NOMO-1 treated with DMSO at 0.1 percent for 48 hours (cell line): ENCODE results near the gene GPR135.
A peak's percentile ranks its signal among the peaks of the same experiment; 100 is the strongest.
"Not testable (repeated sequence)": the region's sequence is repeated elsewhere in the genome, so short reads cannot be mapped to it uniquely, and the experiment has no call there.

Source experiments
- DNase-seq: peaks from one replicate; lab custom pipeline; 2025; ENCODE audit not compliant: unreplicated experiment; lab: John Stamatoyannopoulos, UW

GPR135 gene

GRCh38 chr14:59475709-59476108 is 10.5 kb upstream of the GPR135 start:
- no peak for DNase-seq

- no peak for DNase-seq
Measured at GRCh38 chr14:59474172-59474571, 9.0 kb upstream of the GPR135 start.

GRCh38 chr14:59464486-59465315 is 479 bp downstream of the GPR135 start:
- DNase-seq = no peak

GRCh38 chr14:59463787-59464485 is 1.2 kb downstream of the GPR135 start:
- no peak for DNase-seq

- no peak for DNase-seq
Measured at GRCh38 chr14:59461891-59462290, 3.3 kb downstream of the GPR135 start.

GRCh38 chr14:59460378-59460777 is 4.8 kb downstream of the GPR135 start:
- no peak for DNase-seq

- no peak for DNase-seq
Measured at GRCh38 chr14:59458486-59458885, 6.7 kb downstream of the GPR135 start.

- DNase-seq = no peak
Measured at GRCh38 chr14:59455411-59455810, 9.8 kb downstream of the GPR135 start.

- DNase-seq = no peak
Measured at GRCh38 chr14:59454139-59454538, 11.0 kb downstream of the GPR135 start.

- no peak for DNase-seq
Measured at GRCh38 chr14:59451849-59452248, 13.3 kb downstream of the GPR135 start.

- DNase-seq = no peak
Measured at GRCh38 chr14:59450716-59451115, 14.5 kb downstream of the GPR135 start.

GRCh38 chr14:59448673-59449072 is 16.5 kb downstream of the GPR135 start:
- DNase-seq = not testable (repeated sequence)

GRCh38 chr14:59439256-59439965 is 25.8 kb downstream of the GPR135 start:
- peak; percentile 46 for DNase-seq

GRCh38 chr14:59438195-59438647 is 27.0 kb downstream of the GPR135 start:
- peak; percentile 18 for DNase-seq

GRCh38 chr14:59435987-59436386 is 29.2 kb downstream of the GPR135 start:
- DNase-seq = peak; percentile 84

- no peak for DNase-seq
Measured at GRCh38 chr14:59435101-59435500, 30.1 kb downstream of the GPR135 start.

GRCh38 chr14:59429790-59430189 is 35.4 kb downstream of the GPR135 start:
- DNase-seq = no peak

- DNase-seq = no peak
Measured at GRCh38 chr14:59428581-59429012, 36.6 kb downstream of the GPR135 start.

GRCh38 chr14:59427653-59428580 is 37.3 kb downstream of the GPR135 start:
- no peak for DNase-seq

- no peak for DNase-seq
Measured at GRCh38 chr14:59425322-59425935, 39.8 kb downstream of the GPR135 start.
